WTC11 (cell line): ENCODE measurements around the gene MSL1. TPM values are rescaled to one million over a fixed set of nuclear protein-coding genes. Genes with fewer than 3 reads are reported as not detected.
A peak's percentile ranks its signal among the peaks of the same experiment; 100 is the strongest.

Experiments used
- ATF2 ChIP-seq: sonication (generic); formaldehyde crosslinking; IDR thresholded peaks from 2 replicates; pipeline ENCODE4 v1.8.1; 2022; ENCODE audit warnings: low read depth, missing genetic modification reagents, borderline replicate concordance
- ELF4 ChIP-seq: sonication (generic); formaldehyde crosslinking; IDR thresholded peaks from 2 replicates; pipeline ENCODE4 v1.8.1; 2022; ENCODE audit warnings: low read depth, mild to moderate bottlenecking, moderate library complexity, missing genetic modification reagents
- EMX1 ChIP-seq: fragments of 250-450 bp; sonication (Bioruptor Pico); IDR thresholded peaks from 2 replicates; pipeline ENCODE4 v1.8.0; 2021; ENCODE audit warnings: mild to moderate bottlenecking
- ESRRA ChIP-seq: sonication (generic); formaldehyde crosslinking; IDR thresholded peaks from 2 replicates; pipeline ENCODE4 v1.8.1; 2022; ENCODE audit warnings: mild to moderate bottlenecking, missing genetic modification reagents, borderline replicate concordance
- JUN ChIP-seq: sonication (generic); formaldehyde crosslinking; IDR thresholded peaks from 2 replicates; pipeline ENCODE4 v1.8.0; 2023; ENCODE audit warnings: mild to moderate bottlenecking, missing genetic modification reagents
- NFE2L1 ChIP-seq: sonication (generic); formaldehyde crosslinking; IDR thresholded peaks from 2 replicates; pipeline ENCODE4 v1.8.1; 2023; ENCODE audit warnings: missing genetic modification reagents
- NR1H2 ChIP-seq: sonication (generic); formaldehyde crosslinking; IDR thresholded peaks from 2 replicates; pipeline ENCODE4 v1.9.0; 2021; ENCODE audit warnings: mild to moderate bottlenecking, moderate library complexity, missing genetic modification reagents
- PREB ChIP-seq: sonication (generic); formaldehyde crosslinking; IDR thresholded peaks from 2 replicates; pipeline ENCODE4 v1.8.1; 2022; ENCODE audit warnings: mild to moderate bottlenecking, missing genetic modification reagents, moderate library complexity, borderline replicate concordance
- SMAD3 ChIP-seq: sonication (generic); formaldehyde crosslinking; IDR thresholded peaks from 2 replicates; pipeline ENCODE4 v1.8.0; 2022; ENCODE audit warnings: missing genetic modification reagents, mild to moderate bottlenecking, borderline replicate concordance
- SMAD4 ChIP-seq: sonication (generic); formaldehyde crosslinking; IDR thresholded peaks from 2 replicates; pipeline ENCODE4 v1.8.0; 2022; ENCODE audit warnings: mild to moderate bottlenecking, missing genetic modification reagents
- SOX15 ChIP-seq: fragments of 250-450 bp; sonication (Bioruptor Pico); IDR thresholded peaks from 2 replicates; pipeline ENCODE4 v1.9.0; 2021; ENCODE audit warnings: mild to moderate bottlenecking
- SP1 ChIP-seq: sonication (generic); formaldehyde crosslinking; conservative IDR thresholded peaks from 2 replicates; pipeline ENCODE4 v1.8.1; 2022; ENCODE audit warnings: missing genetic modification reagents
- TEAD1 ChIP-seq: sonication (generic); formaldehyde crosslinking; IDR thresholded peaks from 2 replicates; pipeline ENCODE4 v1.8.0; 2022; ENCODE audit warnings: mild to moderate bottlenecking, missing genetic modification reagents
- TP53 ChIP-seq: sonication (generic); formaldehyde crosslinking; IDR thresholded peaks from 2 replicates; pipeline ENCODE4 v1.8.1; 2023; ENCODE audit warnings: mild to moderate bottlenecking, missing genetic modification reagents
- USF2 ChIP-seq: sonication (generic); formaldehyde crosslinking; IDR thresholded peaks from 2 replicates; pipeline ENCODE4 v1.8.1; 2023; ENCODE audit warnings: mild to moderate bottlenecking, missing genetic modification reagents, moderate library complexity
- ZNF138 ChIP-seq: sonication (generic); formaldehyde crosslinking; conservative IDR thresholded peaks from 2 replicates; pipeline ENCODE4 v1.8.1; 2022; ENCODE audit warnings: mild to moderate bottlenecking, moderate library complexity, missing genetic modification reagents
- ZNF232 ChIP-seq: sonication (generic); formaldehyde crosslinking; IDR thresholded peaks from 2 replicates; pipeline ENCODE4 v1.8.0; 2022; ENCODE audit warnings: mild to moderate bottlenecking, missing genetic modification reagents
- ZNF281 ChIP-seq: sonication (generic); formaldehyde crosslinking; IDR thresholded peaks from 2 replicates; pipeline ENCODE4 v1.8.0; 2023; ENCODE audit warnings: mild to moderate bottlenecking, missing genetic modification reagents
- ZNF396 ChIP-seq: fragments of 250-450 bp; sonication (Bioruptor Pico); IDR thresholded peaks from 2 replicates; pipeline ENCODE4 v1.8.0; 2021; ENCODE audit warnings: mild to moderate bottlenecking, moderate library complexity, borderline replicate concordance
- total RNA-seq: library from RNA; stranded (reverse); gene quantifications from 3 replicates; pipeline ENCODE4 v1.2.3, GENCODE V29; 2021
- TF ChIP-seq, protein P1 (sequence below): sonication (generic); formaldehyde crosslinking; IDR thresholded peaks from 2 replicates; pipeline ENCODE4 v1.8.1; 2023; ENCODE audit warnings: mild to moderate bottlenecking, moderate library complexity, missing genetic modification reagents
- TF ChIP-seq, protein P2 (sequence below): fragments of 250-450 bp; sonication (Bioruptor Pico); IDR thresholded peaks from 2 replicates; pipeline ENCODE4 v1.9.0; 2021; ENCODE audit warnings: mild to moderate bottlenecking, borderline replicate concordance
- TF ChIP-seq, protein P3 (sequence below): sonication (generic); formaldehyde crosslinking; IDR thresholded peaks from 2 replicates; pipeline ENCODE4 v1.8.0; 2022; ENCODE audit warnings: mild to moderate bottlenecking, missing genetic modification reagents

Gene MSL1
- total RNA-seq, 1 experiment from 2014 or later = 78.1 TPM

DNA sequence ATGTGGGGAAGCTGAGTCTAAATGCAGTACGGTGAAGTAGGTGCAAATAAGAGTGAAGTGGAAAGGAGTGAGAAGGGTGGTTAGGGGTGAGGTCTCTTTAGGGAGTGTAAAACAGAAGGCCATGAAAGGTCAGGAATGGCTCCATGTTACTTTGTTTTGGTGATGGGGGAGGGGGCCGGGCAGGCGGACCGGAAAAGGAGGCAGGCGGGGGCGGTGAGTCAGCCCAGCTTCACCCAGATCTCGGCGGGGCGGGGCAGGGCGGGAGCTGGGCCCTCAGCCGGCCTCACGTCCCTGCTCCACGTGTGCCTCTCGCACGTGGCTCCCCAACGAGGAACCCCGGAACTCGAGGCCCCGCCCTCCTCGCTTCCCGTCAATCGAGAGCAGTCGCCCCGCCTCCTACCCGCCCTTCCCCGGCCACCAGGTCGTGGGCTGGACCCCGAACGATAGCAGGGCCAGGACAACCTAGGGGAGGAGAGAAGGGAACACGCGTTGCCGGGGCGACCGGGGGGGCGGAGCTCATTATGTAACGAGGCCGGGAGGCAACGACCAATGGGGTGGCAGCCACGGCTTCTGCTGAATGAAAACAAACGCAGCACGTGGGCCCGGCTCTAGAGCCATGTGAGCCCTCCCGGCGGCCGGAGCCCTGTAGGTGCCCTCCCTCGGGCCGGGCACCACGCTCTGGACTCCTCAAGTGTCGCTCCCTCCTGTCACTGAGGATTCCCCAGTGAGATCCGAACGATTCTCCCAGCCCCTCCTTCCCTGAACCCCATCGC lies 22.7 kb upstream of the MSL1 start (continued):
- TF ChIP-seq ZNF138 (CRISPR knock-in tag) (no peak), ZNF232 (CRISPR knock-in tag) (peak; percentile 95), PREB (CRISPR knock-in tag) (peak; percentile 93; the same call in 1 of the 2 replicates), ELF4 (CRISPR knock-in tag) (no peak), NR1H2 (no peak), SP1 (CRISPR knock-in tag) (peak; percentile 89), EMX1 (no peak), TP53 (CRISPR knock-in tag) (peak; percentile 93), SOX15 (CRISPR knock-in tag) (no peak), USF2 (CRISPR knock-in tag) (peak; percentile 71), ZNF396 (CRISPR knock-in tag) (no peak), ATF2 (CRISPR knock-in tag) (peak; percentile 70; the same call in 1 of the 2 replicates), TEAD1 (CRISPR knock-in tag) (peak; percentile 93), JUN (CRISPR knock-in tag) (peak; percentile 92; the same call in 1 of the 2 replicates), ZNF281 (CRISPR knock-in tag) (peak; percentile 57), NFE2L1 (CRISPR knock-in tag) (peak; percentile 76; the same call in 1 of the 2 replicates), SMAD3 (peak; percentile 94), SMAD4 (peak; percentile 75; the same call in 1 of the 2 replicates), ESRRA (CRISPR knock-in tag) (peak; percentile 87; the same call in 1 of the 2 replicates)
- TF ChIP-seq, protein P1, sequence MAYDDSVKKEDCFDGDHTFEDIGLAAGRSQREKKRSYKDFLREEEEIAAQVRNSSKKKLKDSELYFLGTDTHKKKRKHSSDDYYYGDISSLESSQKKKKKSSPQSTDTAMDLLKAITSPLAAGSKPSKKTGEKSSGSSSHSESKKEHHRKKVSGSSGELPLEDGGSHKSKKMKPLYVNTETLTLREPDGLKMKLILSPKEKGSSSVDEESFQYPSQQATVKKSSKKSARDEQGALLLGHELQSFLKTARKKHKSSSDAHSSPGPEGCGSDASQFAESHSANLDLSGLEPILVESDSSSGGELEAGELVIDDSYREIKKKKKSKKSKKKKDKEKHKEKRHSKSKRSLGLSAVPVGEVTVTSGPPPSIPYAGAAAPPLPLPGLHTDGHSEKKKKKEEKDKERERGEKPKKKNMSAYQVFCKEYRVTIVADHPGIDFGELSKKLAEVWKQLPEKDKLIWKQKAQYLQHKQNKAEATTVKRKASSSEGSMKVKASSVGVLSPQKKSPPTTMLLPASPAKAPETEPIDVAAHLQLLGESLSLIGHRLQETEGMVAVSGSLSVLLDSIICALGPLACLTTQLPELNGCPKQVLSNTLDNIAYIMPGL (CRISPR knock-in tag) = 0 out of 2 replicates have a peak, but pooled peaks have one; percentile 29
- TF ChIP-seq, protein P2, sequence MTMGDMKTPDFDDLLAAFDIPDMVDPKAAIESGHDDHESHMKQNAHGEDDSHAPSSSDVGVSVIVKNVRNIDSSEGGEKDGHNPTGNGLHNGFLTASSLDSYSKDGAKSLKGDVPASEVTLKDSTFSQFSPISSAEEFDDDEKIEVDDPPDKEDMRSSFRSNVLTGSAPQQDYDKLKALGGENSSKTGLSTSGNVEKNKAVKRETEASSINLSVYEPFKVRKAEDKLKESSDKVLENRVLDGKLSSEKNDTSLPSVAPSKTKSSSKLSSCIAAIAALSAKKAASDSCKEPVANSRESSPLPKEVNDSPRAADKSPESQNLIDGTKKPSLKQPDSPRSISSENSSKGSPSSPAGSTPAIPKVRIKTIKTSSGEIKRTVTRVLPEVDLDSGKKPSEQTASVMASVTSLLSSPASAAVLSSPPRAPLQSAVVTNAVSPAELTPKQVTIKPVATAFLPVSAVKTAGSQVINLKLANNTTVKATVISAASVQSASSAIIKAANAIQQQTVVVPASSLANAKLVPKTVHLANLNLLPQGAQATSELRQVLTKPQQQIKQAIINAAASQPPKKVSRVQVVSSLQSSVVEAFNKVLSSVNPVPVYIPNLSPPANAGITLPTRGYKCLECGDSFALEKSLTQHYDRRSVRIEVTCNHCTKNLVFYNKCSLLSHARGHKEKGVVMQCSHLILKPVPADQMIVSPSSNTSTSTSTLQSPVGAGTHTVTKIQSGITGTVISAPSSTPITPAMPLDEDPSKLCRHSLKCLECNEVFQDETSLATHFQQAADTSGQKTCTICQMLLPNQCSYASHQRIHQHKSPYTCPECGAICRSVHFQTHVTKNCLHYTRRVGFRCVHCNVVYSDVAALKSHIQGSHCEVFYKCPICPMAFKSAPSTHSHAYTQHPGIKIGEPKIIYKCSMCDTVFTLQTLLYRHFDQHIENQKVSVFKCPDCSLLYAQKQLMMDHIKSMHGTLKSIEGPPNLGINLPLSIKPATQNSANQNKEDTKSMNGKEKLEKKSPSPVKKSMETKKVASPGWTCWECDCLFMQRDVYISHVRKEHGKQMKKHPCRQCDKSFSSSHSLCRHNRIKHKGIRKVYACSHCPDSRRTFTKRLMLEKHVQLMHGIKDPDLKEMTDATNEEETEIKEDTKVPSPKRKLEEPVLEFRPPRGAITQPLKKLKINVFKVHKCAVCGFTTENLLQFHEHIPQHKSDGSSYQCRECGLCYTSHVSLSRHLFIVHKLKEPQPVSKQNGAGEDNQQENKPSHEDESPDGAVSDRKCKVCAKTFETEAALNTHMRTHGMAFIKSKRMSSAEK (CRISPR knock-in tag) = no peak
- TF ChIP-seq, protein P3, sequence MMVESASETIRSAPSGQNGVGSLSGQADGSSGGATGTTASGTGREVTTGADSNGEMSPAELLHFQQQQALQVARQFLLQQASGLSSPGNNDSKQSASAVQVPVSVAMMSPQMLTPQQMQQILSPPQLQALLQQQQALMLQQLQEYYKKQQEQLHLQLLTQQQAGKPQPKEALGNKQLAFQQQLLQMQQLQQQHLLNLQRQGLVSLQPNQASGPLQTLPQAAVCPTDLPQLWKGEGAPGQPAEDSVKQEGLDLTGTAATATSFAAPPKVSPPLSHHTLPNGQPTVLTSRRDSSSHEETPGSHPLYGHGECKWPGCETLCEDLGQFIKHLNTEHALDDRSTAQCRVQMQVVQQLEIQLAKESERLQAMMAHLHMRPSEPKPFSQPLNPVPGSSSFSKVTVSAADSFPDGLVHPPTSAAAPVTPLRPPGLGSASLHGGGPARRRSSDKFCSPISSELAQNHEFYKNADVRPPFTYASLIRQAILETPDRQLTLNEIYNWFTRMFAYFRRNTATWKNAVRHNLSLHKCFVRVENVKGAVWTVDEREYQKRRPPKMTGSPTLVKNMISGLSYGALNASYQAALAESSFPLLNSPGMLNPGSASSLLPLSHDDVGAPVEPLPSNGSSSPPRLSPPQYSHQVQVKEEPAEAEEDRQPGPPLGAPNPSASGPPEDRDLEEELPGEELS (CRISPR knock-in tag) = peak; percentile 95
- TF ChIP-seq, all 79 proteins: peak for 37
